Epithelial cell of esophagus (primary cell): ENCODE results near the gene RAB1B.

Experiments used
- DNase-seq: peaks from one replicate; pipeline ENCODE4 v3.0.0; 2010; ENCODE audit warnings: low read depth
- H3K4me3 ChIP-seq: 2 replicates; pipeline ENCODE4 v1.5.1; 2011; ENCODE audit warnings: mild to moderate bottlenecking, low read length, control low read depth
- TF ChIP-seq, protein P1 (sequence below): IDR thresholded peaks from 2 replicates; pipeline ENCODE4 v1.5.1; 2011; ENCODE audit warnings: low read depth, mild to moderate bottlenecking, low read length, control low read depth, inconsistent platforms; ENCODE audit not compliant: insufficient read depth; ENCODE audit errors: missing control alignments

The RAB1B gene

GRCh38 chr11:66222358-66223149 lies 45.9 kb upstream of the RAB1B start:
- peak; percentile 94 for DNase-seq
- H3K4me3 ChIP-seq, result no peak overlapping the region
- TF ChIP-seq, protein P1, sequence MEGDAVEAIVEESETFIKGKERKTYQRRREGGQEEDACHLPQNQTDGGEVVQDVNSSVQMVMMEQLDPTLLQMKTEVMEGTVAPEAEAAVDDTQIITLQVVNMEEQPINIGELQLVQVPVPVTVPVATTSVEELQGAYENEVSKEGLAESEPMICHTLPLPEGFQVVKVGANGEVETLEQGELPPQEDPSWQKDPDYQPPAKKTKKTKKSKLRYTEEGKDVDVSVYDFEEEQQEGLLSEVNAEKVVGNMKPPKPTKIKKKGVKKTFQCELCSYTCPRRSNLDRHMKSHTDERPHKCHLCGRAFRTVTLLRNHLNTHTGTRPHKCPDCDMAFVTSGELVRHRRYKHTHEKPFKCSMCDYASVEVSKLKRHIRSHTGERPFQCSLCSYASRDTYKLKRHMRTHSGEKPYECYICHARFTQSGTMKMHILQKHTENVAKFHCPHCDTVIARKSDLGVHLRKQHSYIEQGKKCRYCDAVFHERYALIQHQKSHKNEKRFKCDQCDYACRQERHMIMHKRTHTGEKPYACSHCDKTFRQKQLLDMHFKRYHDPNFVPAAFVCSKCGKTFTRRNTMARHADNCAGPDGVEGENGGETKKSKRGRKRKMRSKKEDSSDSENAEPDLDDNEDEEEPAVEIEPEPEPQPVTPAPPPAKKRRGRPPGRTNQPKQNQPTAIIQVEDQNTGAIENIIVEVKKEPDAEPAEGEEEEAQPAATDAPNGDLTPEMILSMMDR, result peak; percentile 100

DNA sequence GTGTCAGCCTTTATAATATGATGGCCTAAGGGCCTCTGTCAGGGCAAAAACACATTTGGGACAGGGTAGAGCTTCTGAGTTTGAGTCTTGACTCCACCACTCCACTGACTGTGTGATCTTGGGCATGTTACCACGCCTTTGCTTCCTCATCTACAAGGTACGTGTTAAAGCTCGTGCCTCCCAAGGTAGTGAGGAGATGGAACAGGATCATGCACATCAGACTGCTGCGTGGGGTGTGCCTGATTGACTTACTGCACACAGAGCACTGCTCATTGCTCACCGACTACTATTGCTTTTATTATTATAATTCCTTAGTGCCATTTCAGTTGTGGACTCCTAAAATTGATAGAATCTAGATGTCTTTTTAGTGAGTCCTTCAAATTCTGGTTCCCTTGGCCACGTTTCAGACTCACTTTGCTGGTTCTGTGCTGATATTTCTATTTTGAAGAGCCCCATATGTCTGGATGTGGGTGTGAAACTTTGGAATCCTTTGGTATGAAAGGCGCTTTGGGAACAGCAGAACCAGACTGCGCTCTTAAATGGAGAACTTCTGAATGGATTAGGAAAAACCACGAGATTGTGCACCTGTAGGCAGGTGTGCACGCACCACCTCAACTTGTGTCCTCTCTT lies 44.1 kb upstream of the RAB1B start:
- H3K4me3 ChIP-seq, result no peak overlapping the region
- TF ChIP-seq, protein P1, result no peak
- DNase-seq, result peak; percentile 27

DNA sequence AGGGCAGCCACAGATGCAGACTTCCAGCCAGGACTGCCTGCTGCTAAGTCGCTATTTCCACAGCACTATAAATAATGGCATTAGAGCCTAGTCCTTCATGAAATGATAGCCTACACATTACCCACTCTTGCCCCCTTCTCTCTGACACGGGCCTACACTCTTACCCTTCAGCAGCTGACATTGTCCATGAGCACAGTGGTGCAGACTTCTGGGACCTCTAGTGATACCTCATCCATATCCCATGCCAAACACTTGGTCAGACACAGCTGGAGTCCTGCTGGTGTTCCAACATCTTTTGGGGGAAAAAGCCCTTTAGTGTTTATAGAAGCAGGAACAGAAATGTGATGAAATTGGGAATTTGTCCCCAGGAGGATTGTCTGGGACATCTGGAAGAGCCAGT lies 43.4 kb upstream of the RAB1B start:
- no peak for DNase-seq
- TF ChIP-seq, protein P1, result no peak
- H3K4me3 ChIP-seq, result no peak overlapping the region

DNA sequence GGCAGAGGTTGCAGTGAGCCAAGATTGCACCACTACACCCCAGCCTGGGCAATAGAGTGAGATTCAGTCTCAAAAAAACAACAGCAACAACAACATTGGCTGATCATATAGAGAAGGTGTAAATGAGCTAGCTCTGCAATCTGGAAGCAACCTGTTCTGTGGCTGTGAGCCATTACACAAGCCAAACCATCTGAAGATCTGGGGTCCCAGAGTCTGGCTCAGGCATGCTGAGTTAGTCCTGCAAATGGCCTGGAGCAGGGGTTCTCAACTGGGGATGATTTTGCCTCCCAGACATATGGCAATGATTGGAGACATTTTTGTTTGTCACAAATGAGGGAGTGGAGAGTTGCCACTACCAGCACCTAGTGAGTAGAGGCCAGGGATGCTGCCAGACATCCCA lies 42.3 kb upstream of the RAB1B start:
- TF ChIP-seq, protein P1, result no peak
- no peak overlapping the region for H3K4me3 ChIP-seq

DNA sequence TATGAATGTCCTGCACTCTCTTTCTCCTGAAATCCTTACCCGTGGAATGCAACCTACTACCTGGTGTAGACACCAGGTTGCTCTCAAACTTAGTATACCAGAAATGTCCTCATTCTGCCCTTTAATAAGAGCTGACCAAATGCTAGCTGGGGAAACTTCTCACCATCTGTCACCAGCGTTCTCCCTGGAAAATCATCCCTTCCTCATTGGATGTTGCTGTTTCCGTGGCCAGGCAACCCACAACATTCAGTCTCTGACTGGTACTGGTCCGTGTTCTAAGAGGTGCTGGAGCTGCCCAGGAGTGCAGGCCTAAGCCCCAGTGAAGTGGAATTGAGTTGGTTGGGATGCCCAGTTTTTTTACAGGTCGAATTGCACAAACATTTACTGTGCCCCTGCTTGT lies 40.7 kb upstream of the RAB1B start:
- TF ChIP-seq, protein P1, result no peak
- no peak overlapping the region for H3K4me3 ChIP-seq
- DNase-seq, result no peak

More for the DNA sequence above, 42.3 kb upstream of the RAB1B start:
- no peak for DNase-seq

- H3K4me3 ChIP-seq, result no peak overlapping the region
- TF ChIP-seq, protein P1, result no peak
- peak; percentile 15 for DNase-seq
Observed at GRCh38 chr11:66228521-66228920, 39.9 kb upstream of the RAB1B start.
